Brain microvascular endothelial cell (primary cell): ENCODE data around the gene HES1.

Experiments
- DNase-seq: peaks from one replicate; pipeline ENCODE4 v3.0.0-alpha.2; 2020
- H3K27ac ChIP-seq: fragments of 250-450 bp; sonication (Bioruptor Pico); 2 replicates; pipeline ENCODE4 v1.5.1; 2020; ENCODE audit warnings: mild to moderate bottlenecking, moderate library complexity
- H3K27me3 ChIP-seq: fragments of 250-450 bp; sonication (Bioruptor Pico); replicated peaks from 2 replicates; pipeline ENCODE4 v1.5.1; 2020; ENCODE audit warnings: mild to moderate bottlenecking
- H3K36me3 ChIP-seq: fragments of 250-450 bp; sonication (Bioruptor Pico); replicated peaks from 2 replicates; pipeline ENCODE4 v1.5.1; 2020; ENCODE audit warnings: mild to moderate bottlenecking
- H3K4me3 ChIP-seq: 2 replicates; pipeline ENCODE4 v1.5.1; 2011; ENCODE audit warnings: low read depth, mild to moderate bottlenecking, control low read depth, low read length, moderate library complexity
- CTCF ChIP-seq: IDR thresholded peaks from 2 replicates; pipeline ENCODE4 v1.5.1; 2011; ENCODE audit warnings: low read depth, mild to moderate bottlenecking, moderate library complexity, low read length, control low read depth, inconsistent platforms; ENCODE audit errors: missing control alignments
- in situ Hi-C: cut with HindIII; loops from 2 replicates; pipeline ENCODE4 v1.10.0; 2017; ENCODE audit warnings: low sequenced_read_pairs, low pct_ligation_motif_present

The HES1 gene

DNA sequence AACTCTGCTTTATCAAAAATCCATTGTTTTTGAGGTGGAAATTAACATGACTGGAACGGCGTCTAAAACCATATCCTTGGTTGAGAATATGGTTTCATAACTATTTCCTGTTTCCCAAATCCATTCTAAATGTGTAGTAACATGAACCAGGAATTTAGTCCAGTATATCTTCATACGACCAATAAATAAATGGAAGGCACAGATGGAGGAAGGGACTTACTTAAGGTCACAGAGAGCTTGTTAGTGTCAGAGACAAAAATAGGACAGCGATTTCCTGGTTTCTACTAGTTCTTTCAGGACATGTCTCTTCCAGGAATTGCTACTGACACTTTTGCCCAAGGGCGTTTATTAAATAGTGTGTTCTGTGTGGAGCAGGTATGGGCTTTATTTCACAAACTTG, 41.2 kb downstream of the HES1 start:
- in situ Hi-C loops = no loop called here
- Histone ChIP-seq H3K4me3 (no peak overlapping the region), H3K27me3 (peaks cover 35% of the 10 kb centered on the region), H3K27ac (no peak overlapping the region), H3K36me3 (no peaks in the 10 kb centered on the region)
- TF ChIP-seq CTCF = no peak
- no peak for DNase-seq

DNA sequence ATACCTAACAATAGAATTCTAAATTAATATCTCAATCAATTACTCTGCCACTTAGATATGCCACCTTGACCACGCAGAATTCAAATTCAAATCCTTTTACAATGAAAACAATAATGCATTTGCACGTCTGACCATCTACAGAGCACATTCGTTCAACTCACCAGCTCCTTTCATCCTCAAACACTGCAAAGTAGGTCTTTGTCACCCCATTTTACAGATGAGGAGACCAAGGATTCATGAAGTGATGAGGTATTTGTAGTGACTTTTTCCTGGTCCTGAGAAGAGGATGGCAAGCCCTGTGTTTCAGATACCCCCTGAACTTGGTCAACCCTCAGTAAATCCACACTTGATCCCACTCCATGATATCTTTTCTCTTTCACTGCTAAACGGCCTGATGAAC, 42.2 kb downstream of the HES1 start:
- no peak overlapping the region for H3K27ac ChIP-seq
- TF ChIP-seq CTCF = no peak
- H3K36me3 ChIP-seq = no peaks in the 10 kb centered on the region
- peaks cover 37% of the 10 kb centered on the region for H3K27me3 ChIP-seq
- in situ Hi-C loops = no loop called here
- no peak for DNase-seq
- H3K4me3 ChIP-seq = no peak overlapping the region

GRCh38 chr3:194178669-194179068, 42.7 kb downstream of the HES1 start:
- TF ChIP-seq CTCF = no peak
- Histone ChIP-seq H3K27ac (no peak overlapping the region), H3K27me3 (peaks cover 37% of the 10 kb centered on the region), H3K36me3 (no peaks in the 10 kb centered on the region), H3K4me3 (no peak overlapping the region)
- in situ Hi-C loops = no loop called here
- DNase-seq = no peak

- H3K36me3 ChIP-seq = no peaks in the 10 kb centered on the region
- TF ChIP-seq CTCF = no peak
- H3K27ac ChIP-seq = no peak overlapping the region
- H3K4me3 ChIP-seq = no peak overlapping the region
- H3K27me3 ChIP-seq = peaks cover 33% of the 10 kb centered on the region
- in situ Hi-C loops = no loop called here
- no peak for DNase-seq
Measured at GRCh38 chr3:194180570-194180969, 44.6 kb downstream of the HES1 start.

GRCh38 chr3:194181612-194182529, 45.9 kb downstream of the HES1 start:
- in situ Hi-C loops = no loop called here
- no peak for TF ChIP-seq CTCF
- H3K4me3 ChIP-seq = no peak overlapping the region
- peaks cover 25% of the 10 kb centered on the region for H3K27me3 ChIP-seq
- no peaks in the 10 kb centered on the region for H3K36me3 ChIP-seq
- H3K27ac ChIP-seq = no peak overlapping the region
- DNase-seq = no peak
